ENCODE results near the gene CUX1.
"Not testable (repeated sequence)": the region's sequence is repeated elsewhere in the genome, so short reads cannot be mapped to it uniquely, and the experiment has no call there.

CUX1 gene

GRCh38 chr7:101884671-101885596, 67.5 kb downstream of the CUX1 start:
- Mint-ChIP-seq H3K4me1 (ENCODE audit: low read depth) (peaks cover 65% of the 10 kb centered on the region), H3K36me3 (ENCODE audit: low read depth) (peaks cover 12% of the 10 kb centered on the region), H3K27ac (peak overlapping the region; percentile 10), H3K4me3 (no peak overlapping the region), H3K27me3 (no peaks in the 10 kb centered on the region), H3K9me3 (no peaks in the 10 kb centered on the region)
- intact Hi-C loops (cut with micrococcal nuclease): no loop called here

- Mint-ChIP-seq H3K36me3 (ENCODE audit: low read depth) (peaks cover 12% of the 10 kb centered on the region), H3K27me3 (no peaks in the 10 kb centered on the region), H3K9me3 (no peaks in the 10 kb centered on the region), H3K27ac (peak overlapping the region; percentile 10), H3K4me1 (ENCODE audit: low read depth) (peaks cover 64% of the 10 kb centered on the region), H3K4me3 (no peak overlapping the region)
- intact Hi-C loops (cut with micrococcal nuclease): no loop called here
Observed at GRCh38 chr7:101885597-101885955, 68.2 kb downstream of the CUX1 start.

GRCh38 chr7:101887352-101887751, 69.9 kb downstream of the CUX1 start:
- H3K27ac Mint-ChIP-seq; intact Hi-C loops (cut with micrococcal nuclease): not testable (repeated sequence)

GRCh38 chr7:101888564-101888963, 71.1 kb downstream of the CUX1 start:
- H3K4me1 Mint-ChIP-seq (ENCODE audit: low read depth): peaks cover 65% of the 10 kb centered on the region
- intact Hi-C loops (cut with micrococcal nuclease); H3K4me3 Mint-ChIP-seq; H3K27ac Mint-ChIP-seq; H3K27me3 Mint-ChIP-seq; H3K9me3 Mint-ChIP-seq: not testable (repeated sequence)
- peaks cover 12% of the 10 kb centered on the region for H3K36me3 Mint-ChIP-seq (ENCODE audit: low read depth)

More at GRCh38 chr7:101887352-101887751, 69.9 kb downstream of the CUX1 start:
- Mint-ChIP-seq H3K4me1 (ENCODE audit: low read depth) (peaks cover 64% of the 10 kb centered on the region), H3K36me3 (ENCODE audit: low read depth) (peaks cover 12% of the 10 kb centered on the region)
- not testable (repeated sequence) for H3K9me3 Mint-ChIP-seq, H3K27me3 Mint-ChIP-seq, H3K4me3 Mint-ChIP-seq

GRCh38 chr7:101890749-101891523, 73.5 kb downstream of the CUX1 start:
- H3K4me1 Mint-ChIP-seq (ENCODE audit: low read depth): peaks cover 64% of the 10 kb centered on the region
- H3K27ac Mint-ChIP-seq: no peak overlapping the region
- intact Hi-C loops (cut with micrococcal nuclease): no loop called here
- no peak overlapping the region for H3K4me3 Mint-ChIP-seq
- no peaks in the 10 kb centered on the region for H3K27me3 Mint-ChIP-seq
- H3K9me3 Mint-ChIP-seq: no peaks in the 10 kb centered on the region
- H3K36me3 Mint-ChIP-seq (ENCODE audit: low read depth): peaks cover 12% of the 10 kb centered on the region

GRCh38 chr7:101891936-101892640, 74.7 kb downstream of the CUX1 start:
- Mint-ChIP-seq H3K27ac (peak overlapping the region; percentile 40), H3K4me3 (no peak overlapping the region), H3K36me3 (ENCODE audit: low read depth) (peaks cover 12% of the 10 kb centered on the region), H3K9me3 (no peaks in the 10 kb centered on the region), H3K27me3 (no peaks in the 10 kb centered on the region), H3K4me1 (ENCODE audit: low read depth) (peaks cover 59% of the 10 kb centered on the region)
- intact Hi-C loops (cut with micrococcal nuclease): no loop called here

- H3K4me1 Mint-ChIP-seq (ENCODE audit: low read depth): peaks cover 58% of the 10 kb centered on the region
- intact Hi-C loops (cut with micrococcal nuclease): no loop called here
- H3K36me3 Mint-ChIP-seq (ENCODE audit: low read depth): peaks cover 1% of the 10 kb centered on the region
- no peaks in the 10 kb centered on the region for H3K27me3 Mint-ChIP-seq
- H3K27ac Mint-ChIP-seq: no peak overlapping the region
- no peak overlapping the region for H3K4me3 Mint-ChIP-seq
- no peaks in the 10 kb centered on the region for H3K9me3 Mint-ChIP-seq
Observed at GRCh38 chr7:101893341-101894082, 76.1 kb downstream of the CUX1 start.

- H3K4me1 Mint-ChIP-seq (ENCODE audit: low read depth): peaks cover 48% of the 10 kb centered on the region
- no peaks in the 10 kb centered on the region for H3K9me3 Mint-ChIP-seq
Observed at GRCh38 chr7:101896316-101896715, 78.9 kb downstream of the CUX1 start.

GRCh38 chr7:101896941-101897340, 79.5 kb downstream of the CUX1 start:
- Mint-ChIP-seq H3K4me3 (no peak overlapping the region), H3K27me3 (no peaks in the 10 kb centered on the region), H3K4me1 (ENCODE audit: low read depth) (peaks cover 41% of the 10 kb centered on the region), H3K27ac (peak overlapping the region; percentile 51), H3K9me3 (no peaks in the 10 kb centered on the region), H3K36me3 (ENCODE audit: low read depth) (peaks cover 6% of the 10 kb centered on the region)
- intact Hi-C loops (cut with micrococcal nuclease): no loop called here

More at GRCh38 chr7:101896316-101896715, 78.9 kb downstream of the CUX1 start:
- Mint-ChIP-seq H3K27me3 (no peaks in the 10 kb centered on the region), H3K27ac (no peak overlapping the region), H3K4me3 (no peak overlapping the region), H3K36me3 (ENCODE audit: low read depth) (peaks cover 6% of the 10 kb centered on the region)
- intact Hi-C loops (cut with micrococcal nuclease): no loop called here

- Mint-ChIP-seq H3K27ac (no peak overlapping the region), H3K9me3 (no peaks in the 10 kb centered on the region), H3K36me3 (ENCODE audit: low read depth) (peaks cover 6% of the 10 kb centered on the region), H3K4me3 (no peak overlapping the region), H3K4me1 (ENCODE audit: low read depth) (peaks cover 41% of the 10 kb centered on the region), H3K27me3 (no peaks in the 10 kb centered on the region)
- intact Hi-C loops (cut with micrococcal nuclease): no loop called here
Observed at GRCh38 chr7:101898106-101898505, 80.7 kb downstream of the CUX1 start.

- Mint-ChIP-seq H3K4me1 (ENCODE audit: low read depth) (peaks cover 39% of the 10 kb centered on the region), H3K9me3 (no peaks in the 10 kb centered on the region), H3K27me3 (no peaks in the 10 kb centered on the region), H3K4me3 (no peak overlapping the region), H3K27ac (no peak overlapping the region), H3K36me3 (ENCODE audit: low read depth) (peaks cover 6% of the 10 kb centered on the region)
- intact Hi-C loops (cut with micrococcal nuclease): no loop called here
Observed at GRCh38 chr7:101899616-101900015, 82.2 kb downstream of the CUX1 start.

GRCh38 chr7:101900103-101900502, 82.7 kb downstream of the CUX1 start:
- Mint-ChIP-seq H3K27ac (no peak overlapping the region), H3K27me3 (no peaks in the 10 kb centered on the region), H3K9me3 (no peaks in the 10 kb centered on the region), H3K36me3 (ENCODE audit: low read depth) (peaks cover 6% of the 10 kb centered on the region), H3K4me3 (no peak overlapping the region), H3K4me1 (ENCODE audit: low read depth) (peaks cover 39% of the 10 kb centered on the region)
- intact Hi-C loops (cut with micrococcal nuclease): no loop called here

GRCh38 chr7:101901661-101902491, 84.5 kb downstream of the CUX1 start:
- H3K4me3 Mint-ChIP-seq: no peak overlapping the region
- H3K36me3 Mint-ChIP-seq (ENCODE audit: low read depth): peaks cover 6% of the 10 kb centered on the region
- H3K27ac Mint-ChIP-seq: no peak overlapping the region
- intact Hi-C loops (cut with micrococcal nuclease): no loop called here
- H3K27me3 Mint-ChIP-seq: no peaks in the 10 kb centered on the region
- peaks cover 40% of the 10 kb centered on the region for H3K4me1 Mint-ChIP-seq (ENCODE audit: low read depth)
- no peaks in the 10 kb centered on the region for H3K9me3 Mint-ChIP-seq
